Loucy (cell line): ENCODE measurements around the gene POP4.

Experiments used
- H2AFZ ChIP-seq: fragments of 200-600 bp; sonication (generic); 2 replicates; pipeline ENCODE4 v1.6.0; 2016; ENCODE audit warnings: antibody characterized with exemption, mild to moderate bottlenecking, low read length, moderate library complexity
- H3F3A ChIP-seq: fragments of 200-600 bp; 2 replicates; pipeline ENCODE4 v1.6.0; 2016; ENCODE audit warnings: antibody characterized with exemption, low read depth, mild to moderate bottlenecking
- H3K27me3 ChIP-seq: fragments of 200-600 bp; sonication (generic); 2 replicates; pipeline ENCODE4 v1.6.1; 2014; ENCODE audit warnings: low read length, mild to moderate bottlenecking; ENCODE audit not compliant: insufficient read depth, poor library complexity, severe bottlenecking
- H3K36me3 ChIP-seq: fragments of 200-600 bp; sonication (generic); 2 replicates; pipeline ENCODE4 v1.6.1; 2016; ENCODE audit warnings: low read length; ENCODE audit not compliant: insufficient read depth
- H3K4me1 ChIP-seq: fragments of 200-600 bp; sonication (generic); 2 replicates; pipeline ENCODE4 v1.5.1; 2014; ENCODE audit warnings: low read length, mild to moderate bottlenecking; ENCODE audit not compliant: insufficient read depth, poor library complexity, severe bottlenecking
- H3K4me2 ChIP-seq: fragments of 200-600 bp; sonication (generic); 2 replicates; pipeline ENCODE4 v1.6.0; 2014; ENCODE audit warnings: antibody characterized with exemption, low read length, low read depth, mild to moderate bottlenecking; ENCODE audit not compliant: poor library complexity, severe bottlenecking
- H3K4me3 ChIP-seq: fragments of 200-600 bp; sonication (generic); 2 replicates; pipeline ENCODE4 v1.5.1; 2014; ENCODE audit warnings: low read length, mild to moderate bottlenecking, mixed read lengths; ENCODE audit not compliant: poor library complexity, severe bottlenecking
- H3K79me2 ChIP-seq: fragments of 200-600 bp; sonication (generic); 2 replicates; pipeline ENCODE4 v1.6.1; 2014; ENCODE audit warnings: low read length; ENCODE audit not compliant: insufficient read depth
- H3K9ac ChIP-seq: fragments of 200-600 bp; sonication (generic); 2 replicates; pipeline ENCODE4 v1.6.0; 2014; ENCODE audit warnings: mild to moderate bottlenecking, low read depth, low read length, moderate library complexity; ENCODE audit not compliant: poor library complexity, severe bottlenecking
- H3K9me2 ChIP-seq: fragments of 200-600 bp; sonication (generic); replicated peaks from 2 replicates; pipeline ENCODE4 v1.6.1; 2016; ENCODE audit warnings: low read depth, low read length, mixed read lengths
- H3K9me3 ChIP-seq: fragments of 200-600 bp; sonication (generic); 2 replicates; pipeline ENCODE4 v1.6.1; 2014; ENCODE audit warnings: mild to moderate bottlenecking, antibody characterized with exemption, low read length, low read depth; ENCODE audit not compliant: insufficient read depth
- H4K20me1 ChIP-seq: fragments of 200-600 bp; sonication (generic); 2 replicates; pipeline ENCODE4 v1.6.0; 2014; ENCODE audit warnings: antibody characterized with exemption, low read length, mild to moderate bottlenecking; ENCODE audit not compliant: insufficient read depth, poor library complexity, severe bottlenecking
- EZH2phosphoT487 ChIP-seq: fragments of 200-600 bp; IDR thresholded peaks from 2 replicates; pipeline ENCODE4 v1.6.1; 2018; ENCODE audit warnings: antibody characterized with exemption, mild to moderate bottlenecking, moderate library complexity, borderline replicate concordance
- TF ChIP-seq, protein P1 (sequence below): fragments of 200-600 bp; sonication (generic); conservative IDR thresholded peaks from 2 replicates; pipeline ENCODE4 v1.5.1; 2014; ENCODE audit warnings: mild to moderate bottlenecking, antibody characterized with exemption, low read length

The POP4 gene

DNA sequence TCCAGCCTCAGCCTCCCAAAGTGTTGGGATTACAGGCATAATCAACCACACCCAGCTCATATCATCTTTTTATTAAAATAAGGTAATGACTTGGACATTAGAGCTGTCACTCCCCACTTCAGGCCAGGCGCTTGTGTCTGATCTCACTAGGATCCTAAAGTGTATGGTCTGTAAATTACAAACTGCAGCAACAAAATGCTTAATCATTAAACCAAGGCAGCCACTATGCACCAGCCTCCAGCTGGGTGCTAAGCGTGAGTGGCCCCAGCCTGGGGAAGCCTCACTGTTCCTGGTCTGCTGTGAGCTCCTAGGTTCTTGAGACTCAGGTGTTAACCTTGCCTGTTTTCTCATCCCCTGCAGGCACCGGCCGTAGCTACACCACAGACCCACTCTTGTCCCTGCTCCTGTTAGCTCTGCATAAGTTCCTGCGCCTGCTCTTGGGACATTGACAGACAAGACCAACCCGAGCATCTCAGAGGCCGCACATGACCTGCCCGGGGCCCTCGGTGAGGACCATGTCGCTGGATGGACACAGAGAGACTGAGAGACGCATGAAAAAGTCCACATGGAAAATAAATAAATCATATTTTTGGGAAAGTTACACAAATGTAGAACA, 42.5 kb upstream of the POP4 start:
- TF ChIP-seq EZH2phosphoT487 = no peak
- TF ChIP-seq, protein P1, sequence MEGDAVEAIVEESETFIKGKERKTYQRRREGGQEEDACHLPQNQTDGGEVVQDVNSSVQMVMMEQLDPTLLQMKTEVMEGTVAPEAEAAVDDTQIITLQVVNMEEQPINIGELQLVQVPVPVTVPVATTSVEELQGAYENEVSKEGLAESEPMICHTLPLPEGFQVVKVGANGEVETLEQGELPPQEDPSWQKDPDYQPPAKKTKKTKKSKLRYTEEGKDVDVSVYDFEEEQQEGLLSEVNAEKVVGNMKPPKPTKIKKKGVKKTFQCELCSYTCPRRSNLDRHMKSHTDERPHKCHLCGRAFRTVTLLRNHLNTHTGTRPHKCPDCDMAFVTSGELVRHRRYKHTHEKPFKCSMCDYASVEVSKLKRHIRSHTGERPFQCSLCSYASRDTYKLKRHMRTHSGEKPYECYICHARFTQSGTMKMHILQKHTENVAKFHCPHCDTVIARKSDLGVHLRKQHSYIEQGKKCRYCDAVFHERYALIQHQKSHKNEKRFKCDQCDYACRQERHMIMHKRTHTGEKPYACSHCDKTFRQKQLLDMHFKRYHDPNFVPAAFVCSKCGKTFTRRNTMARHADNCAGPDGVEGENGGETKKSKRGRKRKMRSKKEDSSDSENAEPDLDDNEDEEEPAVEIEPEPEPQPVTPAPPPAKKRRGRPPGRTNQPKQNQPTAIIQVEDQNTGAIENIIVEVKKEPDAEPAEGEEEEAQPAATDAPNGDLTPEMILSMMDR = no peak
- Histone ChIP-seq H4K20me1 (no peaks in the 10 kb centered on the region), H3K9ac (no peak overlapping the region), H3K9me2 (no peaks in the 10 kb centered on the region), H2AFZ (no peak overlapping the region), H3K79me2 (no peaks in the 10 kb centered on the region), H3K36me3 (no peaks in the 10 kb centered on the region), H3K4me2 (no peak overlapping the region), H3K27me3 (no peaks in the 10 kb centered on the region), H3K9me3 (no peaks in the 10 kb centered on the region; the same call in 1 of the 2 replicates), H3K4me3 (no peak overlapping the region), H3K4me1 (no peaks in the 10 kb centered on the region), H3F3A (no peaks in the 10 kb centered on the region)

DNA sequence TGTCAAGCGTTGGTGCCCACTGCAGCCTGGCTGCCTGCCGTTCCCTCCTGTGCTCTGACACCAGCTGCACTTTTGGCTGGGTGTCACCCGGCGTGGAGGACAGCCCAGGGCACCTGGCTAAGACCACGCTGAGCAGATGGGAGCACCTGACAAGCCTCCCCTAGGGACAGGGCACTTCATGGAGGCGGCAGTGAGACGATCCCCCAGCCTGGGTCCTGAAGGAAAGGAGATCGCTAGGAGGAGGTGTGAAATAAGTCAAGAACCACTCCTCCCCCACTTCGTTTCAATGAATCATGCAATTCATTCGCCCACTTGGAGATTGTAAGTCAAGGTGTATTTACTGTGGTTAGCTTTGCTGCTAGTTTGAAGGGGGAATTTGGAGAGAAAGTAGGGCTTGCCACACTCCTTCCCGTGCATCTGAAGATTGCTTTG, 41.5 kb upstream of the POP4 start:
- Histone ChIP-seq H3K36me3 (no peaks in the 10 kb centered on the region), H3K4me3 (no peak overlapping the region), H2AFZ (no peak overlapping the region; the same call in 1 of the 2 replicates), H3K9ac (no peak overlapping the region), H3K79me2 (no peaks in the 10 kb centered on the region), H4K20me1 (no peaks in the 10 kb centered on the region), H3K9me2 (no peaks in the 10 kb centered on the region), H3F3A (no peaks in the 10 kb centered on the region), H3K9me3 (no peaks in the 10 kb centered on the region; the same call in 1 of the 2 replicates), H3K4me2 (no peak overlapping the region), H3K27me3 (no peaks in the 10 kb centered on the region), H3K4me1 (no peaks in the 10 kb centered on the region)
- TF ChIP-seq, protein P1 = no peak
- TF ChIP-seq EZH2phosphoT487 = no peak

DNA sequence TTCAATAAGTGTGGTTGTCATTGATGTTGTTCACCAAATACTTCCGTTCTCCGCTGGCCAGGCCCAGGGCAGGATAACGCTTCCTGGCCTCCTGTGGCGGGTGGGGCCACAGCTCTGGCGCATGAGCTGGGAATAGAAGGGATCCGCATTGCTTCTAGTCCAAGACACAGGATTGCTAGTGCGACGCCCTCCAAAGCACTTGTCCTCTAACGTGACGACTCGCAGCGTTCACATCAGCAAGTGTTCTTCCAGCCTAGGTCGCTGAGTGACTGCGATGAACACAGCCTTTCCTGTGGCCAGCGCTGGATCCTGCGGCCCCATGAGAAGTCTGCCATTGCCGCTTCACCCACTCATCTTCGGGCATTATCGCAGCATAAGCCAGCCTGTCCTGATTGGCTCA, 40.9 kb upstream of the POP4 start:
- no peaks in the 10 kb centered on the region for H4K20me1 ChIP-seq
- H3K4me2 ChIP-seq = no peak overlapping the region
- no peak overlapping the region for H2AFZ ChIP-seq
- no peaks in the 10 kb centered on the region for H3K27me3 ChIP-seq
- H3K4me3 ChIP-seq = no peak overlapping the region
- no peaks in the 10 kb centered on the region for H3F3A ChIP-seq
- no peak overlapping the region for H3K9ac ChIP-seq
- no peaks in the 10 kb centered on the region; the same call in 1 of the 2 replicates for H3K9me3 ChIP-seq
- TF ChIP-seq EZH2phosphoT487 = no peak
- TF ChIP-seq, protein P1 = no peak
- no peaks in the 10 kb centered on the region for H3K4me1 ChIP-seq
- no peaks in the 10 kb centered on the region for H3K36me3 ChIP-seq
- no peaks in the 10 kb centered on the region for H3K79me2 ChIP-seq
- H3K9me2 ChIP-seq = no peaks in the 10 kb centered on the region
